Thoracic aorta endothelial cell (primary cell): Measurements from ENCODE around the gene UBA52. TPM values are rescaled to one million over a fixed set of nuclear protein-coding genes. Genes with fewer than 3 reads are reported as not detected.

Source experiments
- total RNA-seq: library from RNA; depleted of rRNA; stranded (reverse); fragments of >200 nt; gene quantifications from 2 replicates; pipeline ENCODE4 v1.2.3, GENCODE V29; 2012

Gene UBA52
- total RNA-seq = 567 and 715 TPM in 2 replicates

GRCh38 chr19:18571564-18572344, at the start of gene UBA52:
Gene UBA52, plus strand, starts transcription at chr19:18571857. Its CDS starts 1,444 bp downstream, at chr19:18573301.

GRCh38 chr19:18542941-18543813, 28.5 kb upstream of the UBA52 start, which contains the start of gene FKBP8:
Gene FKBP8, minus strand, starts transcription at chr19:18543573. Its CDS starts 1,603 bp downstream, at chr19:18541970.

GRCh38 chr19:18557411-18558201, 14.1 kb upstream of the UBA52 start, which contains the start of gene KXD1:
Gene KXD1, plus strand, starts transcription at chr19:18557870. Its CDS starts 4,187 bp downstream, at chr19:18562057.

GRCh38 chr19:18588611-18589379, 17.1 kb downstream of the UBA52 start, which contains the start of gene REX1BD:
Gene REX1BD, plus strand, starts transcription at chr19:18588798. Its CDS starts 4 bp downstream, at chr19:18588802.

GRCh38 chr19:18606281-18607225, 34.9 kb downstream of the UBA52 start, which contains the start of gene CRLF1:
Gene CRLF1, minus strand, starts transcription at chr19:18606799. Its CDS starts 143 bp downstream, at chr19:18606656.

GRCh38 chr19:18612772-18613588, 41.3 kb downstream of the UBA52 start, which contains the start of gene TMEM59L:
Gene TMEM59L, plus strand, starts transcription at chr19:18612870. Its CDS starts 89 bp downstream, at chr19:18612959.

Other genes starting within 250 kb of the UBA52 start
- 115 and 138 TPM in 2 replicates for gene LSM4, start 248.8 kb upstream of the UBA52 start, total RNA-seq
- 18.5 and 22.5 TPM in 2 replicates for gene PGPEP1, start 231.3 kb upstream of the UBA52 start, total RNA-seq
- gene GDF15, start 185.7 kb upstream of the UBA52 start, total RNA-seq = 103 and 114 TPM in 2 replicates
- not detected in 2 replicates for gene LRRC25, start 174.2 kb upstream of the UBA52 start, total RNA-seq
- gene SSBP4, start 152.5 kb upstream of the UBA52 start, total RNA-seq = 82.0 and 110 TPM in 2 replicates
- 24.1 and 24.6 TPM in 2 replicates for gene ISYNA1, start 133.7 kb upstream of the UBA52 start, total RNA-seq
- 10.6 and 16.2 TPM in 2 replicates for gene ELL, start 49.8 kb upstream of the UBA52 start, total RNA-seq
- 115 and 131 TPM in 2 replicates for gene FKBP8, start 28.3 kb upstream of the UBA52 start, total RNA-seq
- 88.6 and 99.8 TPM in 2 replicates for gene KXD1, start 14.0 kb upstream of the UBA52 start, total RNA-seq
- 43.6 and 49.3 TPM in 2 replicates for gene REX1BD, start 16.9 kb downstream of the UBA52 start, total RNA-seq
- gene CRLF1, start 34.9 kb downstream of the UBA52 start, total RNA-seq = 0.07 TPM in 1 of 2 replicates, not detected in the other
- gene TMEM59L, start 41.0 kb downstream of the UBA52 start, total RNA-seq = 0.13 and 0.14 TPM in 2 replicates
- 3.5 and 4.5 TPM in 2 replicates for gene KLHL26, start 65.2 kb downstream of the UBA52 start, total RNA-seq
- 1.2 and 1.9 TPM in 2 replicates for gene CRTC1, start 111.8 kb downstream of the UBA52 start, total RNA-seq
- gene COMP, start 219.4 kb downstream of the UBA52 start, total RNA-seq = 0.13 TPM in 1 of 2 replicates, not detected in the other